Left ventricle myocardium superior (tissue), 1 donor: ENCODE data around the gene TAAR5. TPM values are rescaled to one million over a fixed set of nuclear protein-coding genes. Genes with fewer than 3 reads are reported as not detected.
"Not testable (repeated sequence)": the region's sequence is repeated elsewhere in the genome, so short reads cannot be mapped to it uniquely, and the experiment has no call there.

Experiments used
- ATAC-seq: fragments of 200-7000 bp; cut with Tn5 transposase; one replicate; pipeline ENCODE4 v1.9.1; 2020; ENCODE audit warnings: mild to moderate bottlenecking, moderate library complexity
- DNase-seq: peaks from one replicate; pipeline ENCODE4 v3.0.0-alpha.2; 2020
- intact Hi-C: fragments of 100-400 bp; cut with micrococcal nuclease; formaldehyde crosslinking; loops from one replicate; pipeline ENCODE4 v1.11.0; 2022
- long read RNA-seq: library from polyadenylated mRNA; unstranded; transcript quantifications from one replicate; pipeline ENCODE4 v2.0.0, GENCODE V29; 2021
- total RNA-seq: library from RNA; stranded (reverse); fragmentation: NEBNext Ultra II Directional; extraction: Animal tissue kit (Norgen Biotek cat#: 25700); gene quantifications from one replicate; pipeline ENCODE4 v1.2.1, GENCODE V29; 2021
- donor health status: DM: no; HTN: yes; CAD: no; lungs with severe emphysema.

TAAR5 gene, protein sequence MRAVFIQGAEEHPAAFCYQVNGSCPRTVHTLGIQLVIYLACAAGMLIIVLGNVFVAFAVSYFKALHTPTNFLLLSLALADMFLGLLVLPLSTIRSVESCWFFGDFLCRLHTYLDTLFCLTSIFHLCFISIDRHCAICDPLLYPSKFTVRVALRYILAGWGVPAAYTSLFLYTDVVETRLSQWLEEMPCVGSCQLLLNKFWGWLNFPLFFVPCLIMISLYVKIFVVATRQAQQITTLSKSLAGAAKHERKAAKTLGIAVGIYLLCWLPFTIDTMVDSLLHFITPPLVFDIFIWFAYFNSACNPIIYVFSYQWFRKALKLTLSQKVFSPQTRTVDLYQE
- not detected for total RNA-seq
- long read RNA-seq = 0 reads

DNA sequence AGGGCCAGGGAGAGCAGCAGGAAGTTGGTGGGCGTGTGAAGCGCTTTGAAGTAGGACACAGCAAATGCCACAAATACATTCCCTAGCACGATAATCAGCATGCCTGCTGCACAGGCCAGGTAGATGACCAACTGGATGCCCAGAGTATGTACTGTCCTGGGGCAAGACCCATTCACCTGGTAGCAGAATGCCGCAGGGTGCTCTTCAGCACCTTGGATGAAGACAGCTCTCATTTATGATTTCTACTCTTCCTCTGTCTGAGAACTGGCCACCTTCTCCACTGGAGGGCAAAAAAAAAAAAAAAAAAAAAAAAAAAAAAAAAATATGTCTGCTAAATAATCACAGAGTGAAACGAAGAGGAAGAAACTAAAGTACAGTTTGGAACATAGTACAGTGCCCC, at the start of gene TAAR5:
TAAR5 (minus strand) TSS at position 288 of the 400 bp plus-strand sequence; CDS start at position 233, 55 bp downstream.
- intact Hi-C loops = no loop called here
- DNase-seq (no peak), ATAC-seq (no peak)

DNA sequence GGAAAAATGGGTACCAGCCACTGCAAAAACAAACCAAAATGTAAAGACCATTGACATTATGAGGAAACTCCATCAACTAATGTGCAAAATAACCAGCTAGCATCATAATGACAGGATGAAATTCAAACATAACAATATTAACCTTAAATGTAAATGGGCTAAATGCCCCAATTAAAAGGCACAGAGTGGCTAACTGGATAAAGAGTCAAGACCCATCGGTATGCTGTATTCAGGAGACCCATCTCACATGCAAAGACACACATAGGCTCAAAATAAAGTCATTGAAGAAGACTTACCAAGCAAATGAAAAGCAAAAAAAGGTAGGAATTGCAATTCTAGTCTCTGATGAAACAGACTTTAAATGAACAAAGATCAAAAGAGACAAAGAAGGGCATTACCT, 47.6 kb upstream of the TAAR5 start:
- DNase-seq, ATAC-seq, intact Hi-C loops: not testable (repeated sequence)

DNA sequence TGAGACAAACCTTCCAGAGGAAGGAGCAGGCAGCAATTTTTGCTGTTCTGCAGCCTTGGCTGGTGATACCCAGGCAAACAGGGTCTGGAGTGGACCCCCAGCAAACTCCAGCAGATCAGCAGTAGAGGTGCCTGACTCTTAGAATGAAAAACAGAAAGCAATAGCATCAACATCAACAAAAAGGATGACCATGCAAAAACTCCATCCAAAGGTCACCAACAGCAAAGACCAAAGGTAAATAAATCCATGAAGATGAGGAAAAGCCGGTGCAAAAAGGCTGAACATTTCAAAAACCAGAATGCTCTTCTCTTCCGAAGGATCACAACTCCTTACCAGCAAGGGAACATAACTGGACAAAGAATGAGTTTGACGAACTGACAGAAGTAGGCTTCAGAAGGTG, 46.4 kb upstream of the TAAR5 start:
- ATAC-seq, DNase-seq, intact Hi-C loops: not testable (repeated sequence)

DNA sequence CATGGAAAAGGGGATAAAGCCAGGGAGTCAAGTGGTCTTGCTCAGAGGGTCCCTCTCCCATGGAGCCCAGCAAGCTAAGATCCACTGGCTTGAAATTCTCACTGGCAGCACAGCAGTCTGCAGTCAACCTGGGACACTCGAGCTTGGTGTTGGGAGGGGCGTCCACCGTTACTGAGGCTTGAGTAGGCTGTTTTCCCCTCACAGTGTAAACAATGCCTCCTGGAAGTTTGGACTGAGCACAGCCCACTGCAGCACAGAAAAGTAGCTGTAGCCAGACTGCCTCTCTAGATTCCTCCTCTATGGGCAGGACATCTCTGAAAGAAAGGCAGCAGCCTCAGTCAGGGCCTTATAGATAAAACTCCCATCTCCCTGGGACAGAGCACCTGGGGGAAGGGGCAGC, 45.7 kb upstream of the TAAR5 start:
- ATAC-seq, intact Hi-C loops, DNase-seq: not testable (repeated sequence)

DNA sequence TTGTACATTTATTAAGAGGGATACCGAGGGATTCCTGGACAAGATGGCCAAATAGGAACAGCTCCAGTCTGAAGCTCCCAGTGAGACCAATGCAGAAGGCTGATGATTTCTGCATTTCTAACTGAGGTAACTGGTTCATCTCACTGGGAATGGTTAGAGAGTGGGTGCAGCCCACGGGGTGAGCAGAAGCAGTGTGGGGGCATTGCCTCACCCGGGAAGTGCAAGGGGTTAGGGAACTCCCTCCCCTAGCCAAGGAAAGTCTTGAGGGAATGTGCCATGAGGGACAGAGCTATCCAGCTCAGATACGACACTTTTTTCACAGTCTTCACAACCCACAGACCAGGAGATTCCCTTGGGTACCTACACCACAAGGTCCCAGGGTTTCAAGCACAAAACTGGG, 45.3 kb upstream of the TAAR5 start:
- DNase-seq (no peak), ATAC-seq (no peak)
- intact Hi-C loops = no loop called here

DNA sequence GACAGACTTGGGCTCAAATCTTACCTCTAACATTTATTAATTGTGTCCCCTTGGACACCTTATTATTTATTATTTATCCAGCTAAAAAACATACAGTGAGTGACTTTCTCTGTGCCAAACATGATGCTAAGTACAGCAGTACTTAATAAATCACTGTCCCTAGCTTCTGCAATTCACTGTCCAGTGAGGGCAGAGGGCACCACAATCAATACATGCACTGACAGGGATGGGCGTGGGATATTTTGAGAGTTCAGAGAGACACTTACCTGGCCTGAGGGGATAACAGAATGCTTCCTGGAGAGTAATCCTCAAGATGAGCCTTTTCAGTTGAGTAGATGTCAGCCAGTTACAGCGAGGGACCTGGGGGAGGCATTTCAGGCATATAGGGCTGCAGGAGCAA, 43.8 kb upstream of the TAAR5 start:
- intact Hi-C loops = no loop called here
- ATAC-seq (no peak), DNase-seq (no peak)

DNA sequence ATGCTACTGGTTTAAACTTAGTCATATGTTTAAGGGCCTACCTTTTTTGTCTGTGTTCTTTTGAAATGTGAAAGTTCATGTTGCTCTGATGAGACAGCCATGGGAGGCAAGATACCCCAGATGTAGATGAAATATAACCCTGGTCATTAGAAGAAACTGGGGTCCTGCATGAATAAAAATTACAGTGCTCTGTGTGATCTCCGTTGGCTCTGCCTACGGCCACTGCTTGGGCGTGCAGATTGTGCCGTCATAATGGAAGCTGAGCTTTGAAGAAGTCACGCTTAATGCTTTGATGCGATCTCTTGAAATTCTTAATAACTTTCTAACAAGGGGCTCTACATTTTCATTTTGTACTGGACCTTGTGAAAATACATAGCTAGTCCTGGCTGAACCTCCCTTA, 34.6 kb upstream of the TAAR5 start, which contains the start of gene TAAR2:
TAAR2 (minus strand) TSS at position 101 of the 400 bp plus-strand sequence; CDS start at position 101, 0 bp downstream.
- intact Hi-C loops = no loop called here
- no peak for DNase-seq
- no peak for ATAC-seq

DNA sequence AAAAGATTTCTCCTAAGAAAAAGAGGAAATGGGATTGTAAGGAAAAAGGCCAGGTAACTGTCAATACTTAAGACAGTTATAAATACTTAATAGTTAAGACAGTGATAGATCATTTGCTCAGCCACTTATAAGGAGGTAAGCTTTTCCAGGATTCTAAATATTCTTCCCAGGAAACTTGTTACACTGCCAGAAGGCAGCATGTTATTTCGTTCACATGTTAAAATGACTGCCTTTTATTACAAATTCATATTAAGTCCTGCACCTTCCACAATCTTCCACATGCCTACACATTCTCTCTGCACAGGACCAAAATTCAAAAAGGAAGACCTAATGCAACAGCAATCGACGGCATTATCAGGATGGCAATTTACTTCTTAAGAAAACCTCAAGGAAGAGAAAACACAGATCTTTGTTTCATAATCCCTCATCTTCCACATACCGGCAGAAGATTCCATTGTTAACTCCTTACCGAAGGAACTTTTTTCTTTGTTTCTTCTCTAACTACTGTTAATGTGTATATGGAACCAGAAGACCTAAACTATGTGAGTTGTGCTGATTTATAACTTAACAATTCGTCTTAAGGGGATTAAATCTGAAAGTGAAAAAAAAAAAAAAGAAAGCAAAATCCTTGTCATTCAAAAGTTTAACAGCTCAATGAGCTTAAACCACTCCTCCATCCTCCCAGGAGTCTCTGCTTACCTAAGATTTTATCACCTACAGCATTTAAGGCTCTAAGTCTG, 33.7 kb upstream of the TAAR5 start:
- ATAC-seq (no peak), DNase-seq (no peak)
- intact Hi-C loops = no loop called here

DNA sequence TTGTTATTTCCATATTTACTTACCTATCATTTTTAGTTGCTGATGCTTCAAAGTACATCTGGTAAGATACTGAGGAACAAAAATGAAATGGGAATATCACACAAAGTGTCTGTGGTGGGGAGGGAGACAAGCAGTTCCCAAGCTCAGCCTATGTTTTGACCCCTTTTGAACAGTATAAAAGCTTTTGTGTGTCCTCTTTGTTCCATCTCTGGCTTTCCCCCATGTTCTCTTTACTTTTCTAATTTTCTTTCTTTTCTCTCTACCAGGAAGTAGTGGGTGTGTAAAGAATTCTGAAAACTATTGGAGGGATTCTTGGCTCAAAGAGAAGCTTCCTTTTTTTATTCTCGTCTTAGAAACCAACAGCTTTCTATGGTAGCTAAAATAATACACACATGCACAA, 27.1 kb upstream of the TAAR5 start:
- ATAC-seq = no peak
- no peak for DNase-seq
- intact Hi-C loops = no loop called here

DNA sequence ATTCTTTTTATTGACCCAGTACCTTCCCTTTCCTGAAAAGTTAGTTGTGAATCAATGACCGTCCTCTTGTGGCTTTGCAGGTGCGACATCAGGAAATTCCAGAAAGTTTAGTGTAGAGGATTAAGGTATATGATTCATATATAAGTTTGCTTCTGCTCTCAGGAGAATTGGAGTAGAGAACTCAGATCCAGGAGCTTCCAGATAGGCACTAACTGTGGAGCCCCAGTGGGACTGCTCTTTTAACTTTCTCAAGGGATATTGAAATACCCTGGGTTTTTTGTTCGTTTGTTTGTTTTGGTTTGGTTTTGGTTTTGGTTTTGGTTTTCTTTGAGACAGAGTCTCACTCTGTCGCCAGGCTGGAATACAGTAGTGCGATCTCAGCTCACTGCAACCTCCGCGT, 25.0 kb upstream of the TAAR5 start:
- no peak for DNase-seq
- ATAC-seq = no peak
- intact Hi-C loops = no loop called here

DNA sequence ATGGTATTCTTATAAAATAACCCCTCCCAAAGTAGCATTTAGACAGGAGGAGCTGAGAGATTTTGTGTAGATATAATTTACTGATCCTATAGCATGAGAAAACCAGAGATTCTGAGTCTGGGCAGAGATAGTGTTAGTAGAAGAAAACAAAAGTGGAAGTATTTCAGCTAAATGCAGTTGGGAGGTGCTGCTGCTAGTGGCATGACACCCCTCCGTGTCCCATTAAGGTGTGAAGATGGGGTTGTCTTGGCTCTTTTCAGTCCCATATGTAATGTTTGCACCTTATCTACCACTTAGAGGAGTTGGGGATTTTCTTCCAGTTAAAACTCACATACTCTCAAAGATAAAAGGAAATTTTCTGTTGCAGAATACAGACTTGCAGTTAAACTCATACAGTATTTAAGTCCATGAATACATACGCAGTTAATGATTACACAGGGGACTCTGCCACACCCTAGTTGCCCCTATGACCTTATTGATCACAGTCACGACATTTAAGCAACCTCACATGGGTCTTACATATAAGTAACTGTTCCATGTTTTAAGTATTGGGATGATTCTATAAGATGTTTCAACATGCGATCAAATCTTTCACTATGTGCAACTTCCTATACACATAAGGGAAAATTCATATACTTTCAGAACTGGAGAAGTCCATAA, 23.0 kb upstream of the TAAR5 start:
- intact Hi-C loops = no loop called here
- DNase-seq (no peak), ATAC-seq (no peak)

DNA sequence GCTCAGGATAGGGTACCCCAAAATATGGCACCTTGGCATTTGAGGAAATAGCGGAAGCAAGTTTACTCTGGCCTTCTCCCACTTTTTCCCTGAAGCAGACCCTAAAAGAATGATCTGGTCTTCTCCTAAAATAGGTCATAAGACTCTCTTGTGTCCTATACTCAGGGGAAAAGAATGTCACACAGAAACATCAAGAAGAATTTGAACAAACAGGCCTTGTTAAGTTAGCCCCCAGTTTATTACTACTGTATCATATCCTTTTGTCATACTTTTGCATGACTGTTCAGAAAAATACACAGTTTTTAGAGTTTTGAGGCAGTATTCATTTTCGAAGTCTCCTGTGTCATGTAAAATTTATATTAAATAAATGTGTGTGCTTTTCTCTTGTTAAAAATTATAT, 22.1 kb upstream of the TAAR5 start:
- DNase-seq (no peak), ATAC-seq (no peak)
- intact Hi-C loops = no loop called here

DNA sequence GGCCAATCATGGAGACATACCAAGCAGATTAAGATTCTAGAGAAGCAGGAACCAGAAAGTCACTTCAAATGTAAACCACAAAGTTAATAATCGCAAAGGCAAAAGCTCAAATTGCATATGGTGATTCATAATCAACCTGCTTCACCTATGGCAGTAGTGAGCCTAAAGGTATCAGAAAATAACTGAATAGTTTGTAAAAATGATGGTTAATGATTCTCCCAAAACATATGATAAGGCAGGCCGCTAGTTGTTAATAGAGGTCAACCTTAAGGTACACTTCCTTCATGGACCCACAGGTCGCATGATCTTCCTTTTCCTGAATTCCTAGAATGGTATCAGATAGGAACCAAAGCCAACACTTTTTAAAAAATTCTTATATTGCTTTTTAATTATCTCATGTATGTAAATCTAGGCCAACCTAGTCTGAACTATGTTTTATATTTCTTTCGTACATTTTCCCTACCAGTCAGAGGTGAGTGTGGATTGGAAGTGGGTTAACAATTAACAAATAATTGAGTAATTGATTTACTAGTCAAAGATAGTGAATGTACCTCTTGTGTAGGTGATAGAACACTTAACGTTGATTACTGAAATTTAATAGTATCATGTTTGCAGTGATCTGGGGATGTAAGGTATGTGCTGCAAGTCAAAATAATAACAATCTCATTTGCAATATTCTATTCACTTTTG, 18.1 kb upstream of the TAAR5 start:
- no peak for DNase-seq
- ATAC-seq = no peak

DNA sequence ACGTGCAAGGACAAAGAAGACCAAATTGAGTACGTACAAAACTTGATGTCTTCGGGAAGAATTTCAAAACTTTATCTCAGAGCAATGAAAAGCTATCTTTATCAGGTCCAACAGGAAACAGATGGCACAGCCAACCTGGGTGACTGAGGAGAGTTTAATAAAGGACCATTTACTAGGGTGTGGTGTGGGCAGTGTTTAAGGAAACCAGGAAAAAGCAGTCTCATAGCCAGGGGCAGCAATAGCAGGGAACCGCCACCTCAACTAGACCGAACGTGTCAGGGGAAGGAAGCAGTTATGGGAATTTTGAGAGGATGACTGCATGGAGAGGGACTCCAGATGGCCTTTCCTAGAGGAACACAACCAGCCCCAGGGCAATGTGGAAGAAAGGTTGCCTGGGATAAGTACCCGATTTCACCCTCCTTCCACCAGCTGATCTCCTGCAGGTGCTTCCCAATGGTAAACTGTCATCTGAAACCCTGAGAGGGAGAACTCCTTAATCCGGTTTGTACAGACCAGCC, 15.2 kb upstream of the TAAR5 start:
- DNase-seq (no peak), ATAC-seq (no peak)
- intact Hi-C loops = no loop called here

More for the DNA sequence above, 18.1 kb upstream of the TAAR5 start:
- intact Hi-C loops = no loop called here

DNA sequence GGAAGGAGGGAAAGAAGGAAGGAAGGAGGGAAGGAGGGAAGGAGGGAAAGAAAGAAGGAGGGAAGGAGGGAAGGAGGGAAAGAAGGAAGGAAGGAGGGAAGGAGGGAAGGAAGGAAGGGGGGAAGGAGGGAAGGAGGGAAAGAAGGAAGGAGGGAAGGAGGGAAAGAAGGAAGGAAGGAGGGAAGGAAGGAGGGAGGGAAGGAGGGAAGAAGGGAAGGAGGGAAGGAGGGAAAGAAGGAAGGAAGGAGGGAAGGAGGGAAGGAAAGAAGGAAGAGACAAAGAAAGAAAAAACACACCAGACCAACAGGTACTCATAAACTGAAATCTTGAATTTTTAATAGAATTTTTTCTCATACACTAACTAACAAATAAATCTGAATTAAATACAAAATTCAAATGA, 11.4 kb upstream of the TAAR5 start:
- DNase-seq, ATAC-seq, intact Hi-C loops: not testable (repeated sequence)

DNA sequence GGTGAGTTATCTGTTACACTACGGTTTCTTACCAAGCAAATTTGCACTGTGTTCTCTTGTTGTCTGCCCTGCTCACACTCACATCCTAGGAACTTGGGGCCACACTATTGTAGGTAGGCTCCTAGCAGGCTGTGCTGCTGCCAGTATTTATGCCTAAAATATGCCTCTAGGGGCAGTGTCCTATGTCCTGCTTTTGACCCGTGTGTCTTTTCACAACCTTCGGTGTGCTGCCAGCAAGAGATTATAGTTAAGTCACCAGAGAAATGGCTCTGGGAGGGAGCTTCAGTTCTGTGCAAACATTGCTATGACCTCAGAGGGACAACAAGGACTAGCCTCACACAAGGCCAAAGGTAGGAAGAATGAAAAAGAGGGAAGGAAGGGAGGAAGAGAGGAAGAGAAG, 8.9 kb upstream of the TAAR5 start:
- no peak for DNase-seq
- intact Hi-C loops = no loop called here
- ATAC-seq = no peak

DNA sequence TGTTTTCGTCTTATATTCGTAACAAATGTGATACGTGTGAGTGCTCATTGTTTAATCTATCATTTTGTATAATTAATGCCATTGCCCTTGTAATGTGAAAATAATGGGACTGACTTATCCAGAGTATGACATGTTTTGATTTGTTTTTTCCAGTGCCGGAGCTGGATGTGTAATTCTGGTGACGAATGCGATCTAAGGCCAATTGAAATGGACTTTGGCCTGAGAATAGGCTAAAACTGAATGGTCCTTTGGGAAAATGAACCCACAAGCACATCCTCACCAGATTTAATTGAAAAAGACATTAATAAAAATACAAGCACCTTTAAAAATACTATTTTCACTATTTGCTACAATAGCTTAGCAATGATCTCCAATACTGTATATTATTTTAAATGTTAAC, 6.7 kb upstream of the TAAR5 start:
- ATAC-seq = no peak

DNA sequence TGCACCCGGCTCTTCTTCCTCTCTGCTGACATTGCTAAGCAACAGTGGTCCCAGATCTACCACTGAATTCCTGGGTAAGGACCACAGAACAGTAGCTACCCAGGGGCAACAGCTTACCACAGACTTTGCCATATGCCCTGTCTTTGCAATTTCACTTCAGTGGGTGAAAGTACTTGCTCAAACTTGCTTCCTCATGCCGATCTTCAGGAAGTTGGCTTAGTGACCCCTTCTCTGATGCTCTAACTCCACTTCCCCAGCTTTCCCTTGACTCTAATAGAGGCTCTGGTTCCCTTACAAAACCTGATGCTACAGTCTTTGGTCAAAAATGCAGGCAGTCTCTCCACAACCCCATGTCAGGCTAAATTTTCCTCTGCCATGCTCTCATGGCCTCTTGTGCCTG, 3.3 kb upstream of the TAAR5 start:
- DNase-seq (no peak), ATAC-seq (no peak)
- intact Hi-C loops = no loop called here

More for the DNA sequence above, 6.7 kb upstream of the TAAR5 start:
- intact Hi-C loops = no loop called here
- no peak for DNase-seq

DNA sequence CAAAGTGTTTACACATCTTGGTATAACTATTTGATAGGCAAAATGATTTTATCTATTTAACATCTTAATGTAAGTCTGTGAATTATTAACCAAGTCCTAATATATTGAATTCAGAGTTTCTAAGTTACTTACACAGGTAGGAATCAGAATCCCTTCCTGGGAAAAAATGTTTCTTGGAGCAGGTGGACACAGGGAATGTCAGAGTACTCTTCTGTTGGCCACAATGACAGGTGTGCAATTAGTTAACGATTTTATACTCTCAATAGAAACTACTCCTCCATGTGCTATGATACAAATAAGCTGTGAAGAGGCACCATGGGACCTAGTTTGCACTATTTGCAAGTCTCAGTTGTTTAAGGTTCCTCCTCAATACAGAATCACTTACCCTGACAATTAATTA, 821 bp upstream of the TAAR5 start:
- intact Hi-C loops = no loop called here

More for the DNA sequence above, 821 bp upstream of the TAAR5 start:
- DNase-seq = no peak
- ATAC-seq = no peak
